OCI-LY3 (cell line): ENCODE measurements around the gene OR7A17.

Source experiments
- CTCF ChIP-seq: fragments of 200-600, 300-600 bp; sonication (generic); IDR thresholded peaks from 2 replicates; pipeline ENCODE4 v1.5.1; 2014; ENCODE audit warnings: antibody characterized with exemption, low read length, low read depth
- EZH2phosphoT487 ChIP-seq: fragments of 200-600 bp; shearing (Covaris generic); IDR thresholded peaks from 2 replicates; pipeline ENCODE4 v1.6.1; 2018; ENCODE audit warnings: antibody characterized with exemption, mixed run types, low read depth

- TF ChIP-seq CTCF (no peak), EZH2phosphoT487 (no peak)
Observed at GRCh38 chr19:14886032-14886431, at the start of gene OR7A17.
